HG03064 (cell line): ENCODE data around the gene C12orf43.

ENCODE experiments used
- ATAC-seq: cut with Tn5 transposase; IDR thresholded peaks from one replicate; pipeline ENCODE4 v1.9.1; 2021; ENCODE audit warnings: low read depth; ENCODE audit not compliant: unreplicated experiment

C12orf43 gene

GRCh38 chr12:120979862-120980696 is 36.2 kb downstream of the C12orf43 start:
- ATAC-seq = no peak

- ATAC-seq = no peak
Observed at GRCh38 chr12:120979220-120979861, 36.9 kb downstream of the C12orf43 start.

- no peak for ATAC-seq
Observed at GRCh38 chr12:120978296-120979219, 37.7 kb downstream of the C12orf43 start, which contains the start of gene HNF1A. Gene HNF1A (plus strand): TSS chr12:120978543. CDS start chr12:120978769, 226 bp downstream.

GRCh38 chr12:120977531-120978295 is 38.6 kb downstream of the C12orf43 start:
- ATAC-seq = no peak

- ATAC-seq = no peak
Observed at GRCh38 chr12:120972870-120973543, 43.3 kb downstream of the C12orf43 start.

GRCh38 chr12:120971299-120972180 is 44.7 kb downstream of the C12orf43 start:
- ATAC-seq = no peak

- no peak for ATAC-seq
Observed at GRCh38 chr12:120970310-120970709, 46.0 kb downstream of the C12orf43 start.

GRCh38 chr12:120965534-120966091 is 50.7 kb downstream of the C12orf43 start:
- ATAC-seq = no peak

GRCh38 chr12:120964298-120964697 is 52.0 kb downstream of the C12orf43 start:
- no peak for ATAC-seq

GRCh38 chr12:120962532-120963020 is 53.7 kb downstream of the C12orf43 start:
- ATAC-seq = no peak

GRCh38 chr12:120961604-120962531 is 54.4 kb downstream of the C12orf43 start:
- ATAC-seq = no peak

- ATAC-seq = no peak
Observed at GRCh38 chr12:120960657-120961056, 55.6 kb downstream of the C12orf43 start.

GRCh38 chr12:120959111-120959878 is 57.0 kb downstream of the C12orf43 start:
- ATAC-seq = no peak

- no peak for ATAC-seq
Observed at GRCh38 chr12:120956579-120957300, 59.5 kb downstream of the C12orf43 start.

GRCh38 chr12:120955232-120955631 is 61.1 kb downstream of the C12orf43 start:
- no peak for ATAC-seq

GRCh38 chr12:120950807-120951206 is 65.5 kb downstream of the C12orf43 start:
- no peak for ATAC-seq
